IPS-NIHi7 (cell line): ENCODE measurements around the gene OR5W2.
"Not testable (repeated sequence)": the region's sequence is repeated elsewhere in the genome, so short reads cannot be mapped to it uniquely, and the experiment has no call there.

Source experiments
- DNase-seq: peaks from one replicate; pipeline ENCODE4 v3.0.0; 2012; ENCODE audit warnings: mixed read lengths; ENCODE audit errors: extremely low spot score

Gene OR5W2

GRCh38 chr11:55914482-55914881 is at the start of gene OR5W2:
Gene OR5W2, minus strand, starts transcription at chr11:55914582. Its CDS starts 0 bp downstream, at chr11:55914582.
- DNase-seq: no peak

DNA sequence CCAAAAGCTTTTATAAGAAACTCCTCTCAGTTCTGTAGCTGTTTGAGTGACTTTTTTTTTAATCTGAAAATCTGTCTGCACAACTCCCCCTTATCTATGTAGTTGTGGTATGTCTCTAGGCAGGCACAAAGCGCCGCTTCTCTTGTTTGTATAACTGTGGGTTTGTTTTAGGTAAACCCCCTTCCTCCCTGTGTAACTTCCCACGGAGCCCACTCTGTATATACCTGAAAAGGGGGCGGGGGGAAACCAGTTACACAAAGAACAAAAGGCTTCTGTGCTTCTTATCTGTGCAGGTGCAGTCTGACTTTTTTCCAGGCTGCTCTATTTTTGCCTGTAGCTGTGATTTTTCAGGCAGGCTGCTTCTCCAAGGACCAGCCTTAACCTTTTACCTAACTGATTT is 42.1 kb upstream of the OR5W2 start:
- no peak for DNase-seq

DNA sequence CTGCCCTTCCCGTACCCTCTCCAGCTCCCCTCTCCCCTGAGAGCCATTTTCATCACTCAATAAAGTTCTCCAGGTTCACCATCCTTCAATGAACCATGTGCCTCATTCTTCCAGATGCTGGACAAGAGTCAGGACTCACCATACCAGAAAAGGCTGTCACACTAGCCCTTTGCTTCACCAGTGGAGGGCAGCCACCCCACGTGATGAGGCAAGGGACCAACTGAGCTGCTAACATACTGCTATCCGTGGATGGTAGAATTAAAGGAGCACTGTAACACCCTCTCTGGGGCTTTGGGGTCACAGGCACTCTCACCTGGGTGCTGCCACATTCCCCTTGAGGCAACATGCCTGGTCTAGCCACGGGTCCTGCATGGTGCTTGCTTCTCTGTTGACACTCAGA is 34.9 kb upstream of the OR5W2 start:
- no peak for DNase-seq

DNA sequence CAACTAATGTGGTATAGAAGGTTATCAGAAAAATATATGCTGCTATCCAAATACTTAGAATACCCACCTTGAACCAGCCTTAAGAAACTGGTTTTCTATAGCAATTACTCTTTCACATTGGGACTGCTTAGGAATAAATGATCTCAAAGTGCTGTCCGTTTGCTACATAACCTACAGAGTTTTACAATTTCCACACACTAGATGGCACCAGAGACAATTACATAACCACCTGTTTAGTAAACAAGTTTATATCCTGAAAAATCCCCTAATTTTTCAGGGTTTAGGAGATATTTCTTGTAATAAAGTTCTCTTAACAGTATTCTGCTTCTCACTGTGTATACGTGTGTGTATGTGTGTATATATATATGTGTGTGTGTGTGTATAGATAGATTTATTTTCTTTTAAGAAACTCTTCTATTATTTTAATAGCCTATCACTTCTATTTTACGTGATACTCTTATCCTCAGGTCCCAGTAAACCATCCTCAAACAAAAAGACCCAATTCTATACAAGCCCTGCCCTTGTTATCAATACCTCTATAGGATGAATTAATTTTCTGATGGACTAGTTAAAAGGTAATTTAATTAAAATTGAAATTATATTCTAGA is 28.5 kb upstream of the OR5W2 start:
- peak; percentile 17 for DNase-seq

GRCh38 chr11:55936300-55936699 is 21.9 kb upstream of the OR5W2 start, which contains the start of gene OR5I1:
Gene OR5I1, minus strand, starts transcription at chr11:55936400. Its CDS starts 0 bp downstream, at chr11:55936400.
- DNase-seq: no peak

DNA sequence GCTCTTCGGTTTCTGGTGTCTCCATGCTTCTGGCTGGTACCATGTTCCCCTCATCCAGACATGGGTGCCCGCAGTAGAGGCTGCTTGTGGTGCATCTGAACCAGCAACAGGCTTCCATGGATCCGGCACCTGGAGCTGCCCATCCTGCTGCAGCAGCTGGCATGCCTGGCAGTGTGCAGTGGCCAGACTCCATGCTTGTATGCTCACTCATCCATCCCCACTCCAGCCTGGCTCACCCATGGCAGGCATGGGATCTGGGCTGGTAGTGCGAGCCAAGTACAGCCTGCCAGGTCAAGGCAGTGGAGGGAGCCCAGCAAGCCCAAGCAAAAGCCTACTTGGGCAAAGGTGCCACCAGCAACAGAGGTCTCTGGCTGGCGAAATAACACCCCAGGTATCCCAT is 6.2 kb upstream of the OR5W2 start:
- no peak for DNase-seq

DNA sequence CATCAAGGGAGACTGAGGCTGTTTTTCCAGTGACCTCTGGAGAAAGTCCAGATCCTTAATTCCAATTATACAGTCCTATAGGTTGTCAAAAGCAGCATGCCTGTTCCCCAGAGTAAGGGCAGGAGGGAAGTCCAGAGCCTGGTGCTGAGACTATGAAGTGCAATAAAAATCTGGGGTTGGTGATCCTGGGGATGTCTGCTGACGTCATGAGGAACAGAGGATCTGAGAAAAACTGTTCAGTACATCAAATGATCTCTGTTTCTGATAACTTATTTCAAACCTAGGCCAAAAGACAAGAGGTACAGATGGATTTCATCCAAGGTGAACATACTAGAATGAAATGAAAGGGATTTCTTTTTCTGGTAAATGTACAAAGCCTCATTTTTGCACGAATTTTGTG is 12.1 kb downstream of the OR5W2 start:
- no peak for DNase-seq

GRCh38 chr11:55895216-55895615 is 19.2 kb downstream of the OR5W2 start:
- peak; percentile 6 for DNase-seq

- DNase-seq: not testable (repeated sequence)
Observed at GRCh38 chr11:55885481-55885880, 28.9 kb downstream of the OR5W2 start.

DNA sequence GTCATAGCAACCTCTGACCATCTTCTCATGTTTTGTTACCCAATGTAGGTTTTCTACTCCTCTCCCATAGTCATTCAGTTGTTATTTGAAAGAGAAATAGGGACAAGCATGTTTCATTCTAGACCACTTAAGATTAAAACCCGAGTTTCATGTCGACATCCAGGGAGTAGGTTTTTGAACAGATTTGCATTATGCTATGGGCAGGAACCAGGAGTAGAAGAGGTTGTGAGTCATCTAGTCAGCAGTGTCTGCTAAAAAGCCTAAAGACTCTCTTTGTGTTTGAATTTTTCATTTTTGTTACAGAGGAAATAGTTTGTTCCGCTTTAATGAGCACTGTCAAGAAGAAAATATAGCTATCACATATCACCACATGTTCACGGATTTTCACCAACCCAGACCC is 29.4 kb downstream of the OR5W2 start:
- not testable (repeated sequence) for DNase-seq

DNA sequence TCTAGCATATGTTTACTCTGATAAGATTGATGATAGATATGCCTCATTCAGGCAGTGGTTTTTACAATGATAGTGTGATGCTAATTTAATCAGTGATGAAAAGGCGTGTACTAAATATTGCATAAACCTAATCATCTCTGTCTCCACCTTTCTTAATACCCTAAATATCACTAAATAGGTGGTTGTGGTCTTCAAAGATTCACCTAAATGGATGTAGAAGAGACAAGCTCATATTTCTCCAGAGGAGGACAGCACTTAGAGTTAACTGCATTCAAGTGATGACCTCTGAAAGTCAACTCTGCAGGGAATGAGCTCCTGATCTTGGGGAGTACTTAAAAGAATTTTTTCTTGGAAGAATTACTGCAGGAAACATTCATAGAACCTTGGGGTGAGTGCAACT is 31.4 kb downstream of the OR5W2 start, which contains the start of gene TRIM51:
Gene TRIM51 (plus strand): TSS at position 301 of the 400 bp plus-strand sequence. CDS start 2,132 bp downstream, outside the sequence.
- not testable (repeated sequence) for DNase-seq

GRCh38 chr11:55873146-55873545 is 41.2 kb downstream of the OR5W2 start:
- not testable (repeated sequence) for DNase-seq

DNA sequence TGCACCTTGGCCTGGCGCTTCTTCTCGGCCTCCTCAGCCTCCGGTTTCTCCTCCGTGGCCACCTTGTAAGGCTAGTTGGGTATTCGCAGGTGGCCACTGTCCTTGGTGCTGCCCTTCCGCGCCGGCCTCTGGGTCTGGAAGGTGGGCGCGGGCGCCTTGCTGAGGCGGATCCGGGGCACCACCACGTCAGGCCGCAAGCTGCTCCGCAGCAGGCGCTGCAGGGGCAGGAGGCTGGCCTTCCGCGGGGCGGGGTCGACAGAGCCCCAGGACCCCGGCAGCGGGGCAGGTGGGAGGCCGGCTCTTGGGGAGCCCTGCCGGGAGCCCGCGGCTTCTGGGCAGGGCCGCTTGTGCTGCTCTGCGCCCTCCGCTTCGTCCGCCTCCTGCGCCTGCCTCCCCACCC is 41.7 kb downstream of the OR5W2 start:
- DNase-seq: not testable (repeated sequence)

DNA sequence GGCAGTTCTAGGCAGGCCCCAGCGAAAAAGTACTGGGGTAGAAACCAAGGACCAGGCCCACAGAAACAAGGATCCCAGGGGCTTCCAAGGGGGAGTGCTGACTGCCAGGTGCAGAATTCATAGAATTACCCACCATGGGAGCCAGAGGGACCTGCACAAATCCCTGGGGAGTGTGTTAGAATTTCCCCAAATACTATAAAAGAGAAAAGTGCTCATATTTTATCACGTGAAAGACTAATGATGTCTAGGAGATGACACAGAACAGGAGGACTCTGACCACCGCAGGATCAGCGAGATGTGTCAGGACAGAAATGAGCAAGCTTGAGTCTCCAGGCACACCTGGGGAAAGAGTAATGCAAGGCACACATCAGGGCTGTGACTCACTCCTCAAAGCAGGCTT is 47.0 kb downstream of the OR5W2 start:
- not testable (repeated sequence) for DNase-seq
